GM12801 (cell line): Measurements from ENCODE around the gene COPS2.

ENCODE experiments used
- CTCF ChIP-seq: IDR thresholded peaks from one replicate; pipeline ENCODE4 v1.5.1; 2011; ENCODE audit warnings: control low read depth; ENCODE audit not compliant: insufficient read length; ENCODE audit errors: extremely low read depth

The COPS2 gene

GRCh38 chr15:49187549-49188245 lies 32.3 kb upstream of the COPS2 start:
- no peak for TF ChIP-seq CTCF

- TF ChIP-seq CTCF, result no peak
Measured at GRCh38 chr15:49185473-49185872, 30.1 kb upstream of the COPS2 start.

GRCh38 chr15:49182128-49182527 lies 26.7 kb upstream of the COPS2 start:
- TF ChIP-seq CTCF, result no peak

- TF ChIP-seq CTCF, result no peak
Measured at GRCh38 chr15:49179433-49180190, 24.2 kb upstream of the COPS2 start.

- no peak for TF ChIP-seq CTCF
Measured at GRCh38 chr15:49178497-49178896, 23.1 kb upstream of the COPS2 start.

- no peak for TF ChIP-seq CTCF
Measured at GRCh38 chr15:49174902-49175301, 19.5 kb upstream of the COPS2 start.

- no peak for TF ChIP-seq CTCF
Measured at GRCh38 chr15:49171790-49172189, 16.4 kb upstream of the COPS2 start.
